WERI-Rb-1 (cell line): ENCODE data around the gene FAM78A.

ENCODE experiments used
- DNase-seq: peaks from one replicate; pipeline ENCODE4 v3.0.0-alpha.2; 2020
- H3K27ac ChIP-seq: fragments of 250-450 bp; sonication (Bioruptor Pico); 2 replicates; pipeline ENCODE4 v1.5.1; 2020; ENCODE audit warnings: mild to moderate bottlenecking, moderate library complexity
- H3K27me3 ChIP-seq: fragments of 250-450 bp; sonication (Bioruptor Pico); 2 replicates; pipeline ENCODE4 v1.5.1; 2021; ENCODE audit warnings: mild to moderate bottlenecking, low read depth, moderate library complexity; ENCODE audit not compliant: insufficient read depth, severe bottlenecking
- H3K36me3 ChIP-seq: fragments of 250-450 bp; sonication (Bioruptor Pico); 2 replicates; pipeline ENCODE4 v1.5.1; 2020; ENCODE audit warnings: mild to moderate bottlenecking, moderate library complexity
- H3K4me3 ChIP-seq: 2 replicates; pipeline ENCODE4 v1.5.1; 2011; ENCODE audit warnings: low read depth, mild to moderate bottlenecking, control low read depth, low read length
- H3K9me3 ChIP-seq: fragments of 250-450 bp; sonication (Bioruptor Pico); 2 replicates; pipeline ENCODE4 v1.5.1; 2021; ENCODE audit warnings: mild to moderate bottlenecking, moderate library complexity; ENCODE audit not compliant: severe bottlenecking
- TF ChIP-seq, protein P1 (sequence below): IDR thresholded peaks from 2 replicates; pipeline ENCODE4 v1.5.1; 2011; ENCODE audit warnings: low read depth, mild to moderate bottlenecking, control low read depth, inconsistent platforms, low read length

The FAM78A gene

DNA sequence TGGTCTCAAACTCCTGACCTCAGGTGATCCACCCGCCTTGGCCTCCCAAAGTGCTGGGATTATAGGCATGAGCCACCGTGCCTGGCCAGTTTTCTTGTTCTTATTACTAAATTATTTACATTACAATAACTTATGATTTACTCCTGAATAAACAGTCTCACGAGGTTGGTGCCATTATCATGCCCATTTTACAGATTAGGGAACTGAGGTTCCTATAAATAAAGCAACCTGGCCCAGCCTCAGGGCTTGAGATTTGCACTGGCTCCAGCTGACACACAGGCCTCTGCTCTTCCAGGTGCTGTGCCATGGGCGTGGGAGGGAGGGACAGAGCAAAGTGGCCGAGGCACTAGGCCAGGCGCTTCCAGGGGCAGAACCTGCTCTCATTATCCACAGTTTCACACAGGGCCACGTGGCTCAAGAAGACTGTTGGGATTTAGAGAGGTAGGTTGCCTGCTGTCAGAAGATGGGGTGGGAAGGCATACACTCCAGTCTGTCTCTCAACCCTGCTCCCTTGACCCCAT is 15.5 kb upstream of the FAM78A start:
- Histone ChIP-seq H3K9me3 (peaks cover 2% of the 10 kb centered on the region), H3K4me3 (no peak overlapping the region), H3K27ac (no peak overlapping the region), H3K27me3 (no peaks in the 10 kb centered on the region), H3K36me3 (no peaks in the 10 kb centered on the region; the same call in 1 of the 2 replicates)
- no peak for DNase-seq
- TF ChIP-seq, protein P1, sequence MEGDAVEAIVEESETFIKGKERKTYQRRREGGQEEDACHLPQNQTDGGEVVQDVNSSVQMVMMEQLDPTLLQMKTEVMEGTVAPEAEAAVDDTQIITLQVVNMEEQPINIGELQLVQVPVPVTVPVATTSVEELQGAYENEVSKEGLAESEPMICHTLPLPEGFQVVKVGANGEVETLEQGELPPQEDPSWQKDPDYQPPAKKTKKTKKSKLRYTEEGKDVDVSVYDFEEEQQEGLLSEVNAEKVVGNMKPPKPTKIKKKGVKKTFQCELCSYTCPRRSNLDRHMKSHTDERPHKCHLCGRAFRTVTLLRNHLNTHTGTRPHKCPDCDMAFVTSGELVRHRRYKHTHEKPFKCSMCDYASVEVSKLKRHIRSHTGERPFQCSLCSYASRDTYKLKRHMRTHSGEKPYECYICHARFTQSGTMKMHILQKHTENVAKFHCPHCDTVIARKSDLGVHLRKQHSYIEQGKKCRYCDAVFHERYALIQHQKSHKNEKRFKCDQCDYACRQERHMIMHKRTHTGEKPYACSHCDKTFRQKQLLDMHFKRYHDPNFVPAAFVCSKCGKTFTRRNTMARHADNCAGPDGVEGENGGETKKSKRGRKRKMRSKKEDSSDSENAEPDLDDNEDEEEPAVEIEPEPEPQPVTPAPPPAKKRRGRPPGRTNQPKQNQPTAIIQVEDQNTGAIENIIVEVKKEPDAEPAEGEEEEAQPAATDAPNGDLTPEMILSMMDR: no peak

GRCh38 chr9:131290767-131291370 is 14.6 kb upstream of the FAM78A start:
- TF ChIP-seq, protein P1: no peak

GRCh38 chr9:131290036-131290766 is 13.9 kb upstream of the FAM78A start:
- DNase-seq: no peak
- TF ChIP-seq, protein P1: no peak
- no peaks in the 10 kb centered on the region; the same call in 1 of the 2 replicates for H3K36me3 ChIP-seq
- peaks cover 2% of the 10 kb centered on the region for H3K9me3 ChIP-seq
- peak overlapping the region; percentile 26; the same call in 1 of the 2 replicates for H3K4me3 ChIP-seq
- H3K27me3 ChIP-seq: no peaks in the 10 kb centered on the region
- H3K27ac ChIP-seq: peak overlapping the region; percentile 72

More at GRCh38 chr9:131290767-131291370, 14.6 kb upstream of the FAM78A start:
- no peak for DNase-seq
- no peak overlapping the region for H3K4me3 ChIP-seq
- H3K9me3 ChIP-seq: peaks cover 2% of the 10 kb centered on the region
- H3K36me3 ChIP-seq: no peaks in the 10 kb centered on the region; the same call in 1 of the 2 replicates
- H3K27ac ChIP-seq: no peak overlapping the region
- no peaks in the 10 kb centered on the region for H3K27me3 ChIP-seq

GRCh38 chr9:131289301-131290035 is 13.2 kb upstream of the FAM78A start, which contains the start of gene PLPP7:
TSS of gene PLPP7 (plus strand) at chr9:131289723. CDS start at chr9:131289998, 275 bp downstream.
- Histone ChIP-seq H3K27ac (peak within 1 kb of the TSS; percentile 72), H3K36me3 (no peaks in the 10 kb centered on the region; the same call in 1 of the 2 replicates), H3K4me3 (peak within 1 kb of the TSS; percentile 26), H3K9me3 (peaks cover 2% of the 10 kb centered on the region), H3K27me3 (no peaks in the 10 kb centered on the region)
- peak; percentile 84 for DNase-seq
- TF ChIP-seq, protein P1: no peak

DNA sequence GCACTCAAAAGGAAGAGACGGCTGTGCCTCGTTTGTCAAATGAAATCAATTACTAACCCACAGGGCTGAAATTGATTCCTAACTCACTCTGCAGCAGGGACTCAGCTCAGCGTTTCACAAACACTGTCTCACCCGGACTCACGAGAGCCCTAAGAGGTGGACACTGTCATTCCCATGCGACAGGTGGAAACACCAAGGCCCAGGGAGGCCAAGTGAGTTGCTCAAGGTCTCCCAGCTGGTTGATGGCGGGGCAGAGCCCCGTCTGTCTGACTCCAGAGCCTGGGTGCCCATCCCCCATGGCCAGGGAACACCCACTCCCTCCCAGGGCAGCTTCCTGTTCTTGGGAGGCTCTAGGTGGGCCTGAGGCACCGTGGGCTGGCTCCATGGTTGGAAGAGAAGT is 11.9 kb upstream of the FAM78A start:
- Histone ChIP-seq H3K9me3 (peaks cover 2% of the 10 kb centered on the region), H3K36me3 (no peaks in the 10 kb centered on the region; the same call in 1 of the 2 replicates), H3K4me3 (no peak overlapping the region), H3K27ac (peak overlapping the region; percentile 72), H3K27me3 (no peaks in the 10 kb centered on the region)
- TF ChIP-seq, protein P1: no peak
- no peak for DNase-seq
